GM12872 (cell line): ENCODE results near the gene GID8.

Experiments
- TF ChIP-seq, protein P1 (sequence below): IDR thresholded peaks from 3 replicates; pipeline ENCODE4 v1.5.1; 2011; ENCODE audit warnings: low read depth, mild to moderate bottlenecking, low read length, moderate library complexity; ENCODE audit not compliant: insufficient read depth

The GID8 gene

DNA sequence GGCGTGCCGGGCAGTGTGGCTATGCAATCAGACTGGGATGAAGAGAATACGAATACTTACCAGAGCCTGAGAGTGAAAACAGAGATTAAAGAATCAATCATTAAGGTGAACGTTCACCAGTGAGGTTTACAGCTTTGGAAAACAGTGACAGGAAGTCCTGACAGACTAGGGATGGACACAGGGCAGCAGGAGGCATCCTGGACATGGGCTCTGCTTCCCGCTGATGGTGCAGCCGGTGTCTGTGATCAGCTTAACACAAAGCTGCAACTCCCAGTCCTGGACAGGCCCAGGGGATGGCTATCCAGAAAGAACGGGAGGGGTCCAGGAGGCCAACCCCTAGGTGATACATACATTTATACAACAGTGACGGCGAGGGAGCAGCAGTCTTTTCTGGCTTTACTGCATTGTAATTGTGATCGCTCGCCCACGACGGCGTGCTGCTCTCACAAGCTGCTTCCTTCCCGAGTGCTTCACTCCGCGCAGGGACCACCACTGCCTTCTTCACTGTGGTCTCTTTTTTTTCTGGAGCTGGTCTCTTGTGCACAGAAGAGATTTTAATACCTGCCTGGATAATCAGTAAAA, 32.3 kb upstream of the GID8 start:
- TF ChIP-seq, protein P1, sequence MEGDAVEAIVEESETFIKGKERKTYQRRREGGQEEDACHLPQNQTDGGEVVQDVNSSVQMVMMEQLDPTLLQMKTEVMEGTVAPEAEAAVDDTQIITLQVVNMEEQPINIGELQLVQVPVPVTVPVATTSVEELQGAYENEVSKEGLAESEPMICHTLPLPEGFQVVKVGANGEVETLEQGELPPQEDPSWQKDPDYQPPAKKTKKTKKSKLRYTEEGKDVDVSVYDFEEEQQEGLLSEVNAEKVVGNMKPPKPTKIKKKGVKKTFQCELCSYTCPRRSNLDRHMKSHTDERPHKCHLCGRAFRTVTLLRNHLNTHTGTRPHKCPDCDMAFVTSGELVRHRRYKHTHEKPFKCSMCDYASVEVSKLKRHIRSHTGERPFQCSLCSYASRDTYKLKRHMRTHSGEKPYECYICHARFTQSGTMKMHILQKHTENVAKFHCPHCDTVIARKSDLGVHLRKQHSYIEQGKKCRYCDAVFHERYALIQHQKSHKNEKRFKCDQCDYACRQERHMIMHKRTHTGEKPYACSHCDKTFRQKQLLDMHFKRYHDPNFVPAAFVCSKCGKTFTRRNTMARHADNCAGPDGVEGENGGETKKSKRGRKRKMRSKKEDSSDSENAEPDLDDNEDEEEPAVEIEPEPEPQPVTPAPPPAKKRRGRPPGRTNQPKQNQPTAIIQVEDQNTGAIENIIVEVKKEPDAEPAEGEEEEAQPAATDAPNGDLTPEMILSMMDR: no peak

DNA sequence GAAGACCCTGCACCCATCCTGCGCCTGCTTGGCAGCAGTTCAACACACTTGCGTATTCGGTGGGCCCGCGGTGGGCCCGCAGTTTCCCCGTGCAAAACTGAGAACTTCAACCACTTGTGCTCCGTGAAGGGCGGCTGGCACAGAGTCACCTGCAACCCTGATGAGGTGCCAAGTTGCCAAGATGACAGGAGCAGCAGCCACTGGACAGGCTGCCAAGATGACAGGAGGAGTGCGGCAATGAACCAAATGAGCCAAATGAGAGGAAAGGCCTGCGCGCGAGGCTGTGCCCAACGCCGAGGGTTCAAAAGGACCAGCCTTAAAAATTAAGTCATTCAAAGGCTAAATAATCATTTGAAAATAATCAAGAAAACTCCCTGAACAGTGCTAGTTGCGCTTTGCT, 31.7 kb upstream of the GID8 start:
- TF ChIP-seq, protein P1: no peak

DNA sequence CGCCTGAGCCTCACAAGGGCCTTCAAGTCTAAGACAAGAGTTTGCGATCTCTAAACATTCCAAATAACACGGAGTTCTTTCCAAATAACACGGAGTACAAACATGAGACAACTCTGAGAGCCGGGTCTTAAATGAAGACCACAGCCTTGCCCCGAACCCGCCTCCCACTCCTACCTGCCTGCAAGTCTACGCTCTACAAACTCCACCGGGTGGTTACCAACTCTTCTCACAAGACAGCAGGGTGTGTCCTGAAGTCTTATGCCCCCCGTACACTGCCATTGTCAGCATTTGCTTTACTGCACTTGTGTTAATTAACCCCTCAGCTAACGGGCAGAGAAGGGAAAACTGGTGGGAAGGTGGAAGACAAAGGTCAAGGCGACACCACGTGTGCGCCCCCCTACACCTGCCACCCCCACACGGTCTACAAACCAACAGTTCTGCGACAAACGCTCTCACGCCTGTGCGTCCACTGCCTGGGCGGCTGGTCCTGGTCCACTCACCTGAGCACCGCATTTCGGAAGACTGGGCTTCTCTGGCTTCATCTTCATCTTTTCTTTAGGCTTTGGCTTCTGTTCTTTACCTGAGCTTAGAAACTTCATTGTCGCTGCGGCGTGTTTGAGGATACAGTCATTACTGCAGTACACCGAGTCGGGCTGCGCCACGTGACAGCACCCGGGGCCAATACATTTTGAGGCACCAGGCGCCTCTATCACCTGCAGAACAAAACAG, 31.1 kb upstream of the GID8 start:
- TF ChIP-seq, protein P1: no peak

DNA sequence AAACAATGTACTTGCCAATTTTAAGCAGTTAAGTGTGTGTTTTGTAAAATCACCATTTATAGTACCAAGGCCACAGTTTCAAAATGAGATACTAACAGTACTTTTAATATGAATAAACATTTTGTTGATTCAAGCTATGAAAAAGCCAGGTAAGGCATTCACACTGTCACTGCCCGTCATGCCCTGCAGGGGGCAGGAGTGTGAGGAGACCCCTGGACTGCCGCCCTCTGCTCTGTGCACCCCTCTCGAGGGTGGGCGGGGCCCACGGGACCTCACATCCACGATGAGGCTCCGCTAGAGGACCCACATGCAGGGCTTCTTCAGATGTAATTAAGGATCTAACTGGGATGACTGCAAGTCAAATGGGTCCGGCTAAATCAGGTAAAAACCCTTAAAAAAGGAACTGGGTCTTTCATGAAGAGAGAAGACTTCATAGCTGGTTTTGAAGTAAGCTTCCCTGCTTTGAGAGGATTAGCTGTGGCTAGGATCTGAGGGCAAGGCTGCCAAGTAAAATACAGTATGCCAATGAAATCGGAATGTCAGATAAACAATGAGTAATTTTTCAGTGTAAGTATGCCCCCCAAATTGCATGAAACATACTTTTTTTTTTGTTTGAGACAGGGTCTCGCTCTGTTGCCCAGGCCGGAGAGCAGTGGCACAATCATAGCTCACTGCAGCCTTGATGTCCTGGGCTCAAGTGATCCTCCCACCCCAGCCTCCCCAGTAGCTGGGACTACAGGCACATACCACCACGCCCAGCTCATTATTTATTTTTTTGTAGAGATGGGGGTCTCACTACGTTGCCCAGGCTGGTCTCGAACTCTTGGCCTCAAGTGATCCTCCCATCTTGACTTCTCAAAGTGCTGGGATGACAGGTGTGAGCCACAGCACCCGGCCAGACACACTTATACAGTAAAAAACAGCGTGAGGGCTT, 30.3 kb upstream of the GID8 start:
- TF ChIP-seq, protein P1: peak; percentile 73

DNA sequence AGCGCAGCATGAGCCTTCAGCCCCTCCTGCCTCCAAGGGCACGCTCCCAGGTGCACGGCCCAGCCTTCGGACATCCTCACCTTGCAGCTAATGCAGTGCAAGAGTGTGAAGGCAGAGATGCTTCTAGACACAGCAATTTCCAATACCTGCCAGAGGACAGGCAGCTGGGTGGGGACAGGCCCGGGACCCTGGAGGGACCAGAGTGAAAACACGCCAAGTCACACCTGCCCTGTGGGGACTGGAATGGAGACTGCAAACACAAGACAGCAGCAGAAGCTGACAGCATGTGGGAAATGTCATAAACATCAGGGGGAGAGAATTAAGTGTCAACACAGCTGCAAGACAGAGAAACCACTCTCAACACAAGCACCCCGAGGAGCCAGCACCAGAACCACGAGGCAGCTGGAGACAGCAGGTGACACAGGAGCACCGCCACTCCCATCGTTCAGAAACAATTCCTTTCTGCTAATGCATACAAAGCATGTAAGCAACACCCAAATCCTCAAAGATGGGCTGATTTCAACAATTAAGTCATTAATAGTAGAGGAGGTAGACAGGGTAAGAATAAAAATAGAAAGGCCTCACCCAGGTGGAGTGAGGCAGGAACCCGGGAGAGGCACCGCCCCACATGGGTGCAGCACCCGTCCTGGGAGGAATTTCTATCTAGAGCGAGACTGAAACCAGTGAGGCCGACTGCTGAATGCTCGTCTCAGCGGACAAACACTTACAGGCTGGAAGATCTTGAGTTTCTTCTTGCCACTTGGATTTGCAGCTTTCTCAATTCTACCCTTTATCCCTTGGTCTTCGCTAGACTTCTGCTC, 28.8 kb upstream of the GID8 start:
- TF ChIP-seq, protein P1: no peak

DNA sequence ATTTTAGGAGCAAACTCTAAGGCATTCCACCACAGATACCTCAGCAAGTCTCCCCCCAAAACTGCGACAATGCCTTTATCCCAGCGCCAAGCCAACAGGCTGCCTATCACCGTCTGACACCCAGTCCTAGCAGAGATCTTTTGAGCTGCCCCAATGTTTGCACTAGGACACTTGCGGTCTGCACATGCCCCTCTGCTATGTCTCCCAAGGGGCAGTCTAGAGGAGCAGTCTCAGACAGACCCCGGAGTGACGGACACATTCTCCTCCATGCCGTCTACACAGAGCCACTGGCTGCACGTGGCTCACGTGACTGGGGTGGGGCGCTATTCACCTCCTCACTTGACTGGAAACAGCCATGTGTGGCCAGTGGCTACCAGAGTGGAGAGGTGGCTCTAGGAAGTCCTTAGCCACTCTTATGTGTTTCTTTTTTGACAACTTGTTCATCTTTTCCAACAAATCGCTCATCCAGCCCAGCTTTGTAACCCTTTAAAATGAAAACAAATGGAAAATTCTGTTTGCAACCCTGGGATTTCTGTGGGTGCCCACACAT, 27.7 kb upstream of the GID8 start:
- TF ChIP-seq, protein P1: no peak
